ENCODE data around the gene RNASEL. TPM values are rescaled to one million over a fixed set of nuclear protein-coding genes. Genes with fewer than 3 reads are reported as not detected.

Gene RNASEL
- total and polyA plus RNA-seq, 9 of the 15 experiments (the other 6 are each of a cell fraction or from before 2014, with no cell fraction given), result 4.3 to 11.1 (median 7.2) TPM

GRCh38 chr1:182603646-182604174 is 14.7 kb upstream of the RNASEL start:
- no peak for ATAC-seq
- no TSS peak for BruUV-seq (replicated peaks)

More at GRCh38 chr1:182603646-182604174, 14.7 kb upstream of the RNASEL start:
- WGBS (ENCODE audit: insufficient coverage, low coverage, missing lambda C conversion rate), result 3% methylated on average over 12 of the region's 12 CpGs
- in situ Hi-C loops (cut with MboI) (no loop called here), intact Hi-C loops (cut with micrococcal nuclease) (no loop called here)
- FAIRE-seq, result no peak
- peaks cover 3 to 21% of the 10 kb centered on the region in 2 experiments; a peak in 4 of 5 replicates for H3K27me3 ChIP-seq (ENCODE audit: control insufficient read depth in 2 of 2, insufficient read depth in 2 of 2, low read length in 2 of 2)
- no peak overlapping the region for H3K27ac ChIP-seq (ENCODE audit: extremely low read depth, low read depth, low read length)
- ChIA-PET CTCF (ENCODE audit: low intra/inter-chr PET ratio) (no interaction called here), POLR2A (interaction anchor here (1.0 to 1.3 kb wide), 6 partner anchors 9 to 188 kb away, joined by 3 to 5 read pairs (median 4); partner anchors contain the start of gene RNASEL)
- H2AFZ ChIP-seq (ENCODE audit: low read depth, low read length), result peak overlapping the region; percentile 94
- H3K4me2 ChIP-seq (ENCODE audit: insufficient read depth, low read length), result peak overlapping the region; percentile 77
- no peak for DNase-seq (ENCODE audit: extremely low read depth in 1 of 4, low spot score in 3 of 4)
- no peaks in the 10 kb centered on the region for H3K79me2 ChIP-seq (ENCODE audit: control insufficient read depth, insufficient read depth, low read length)
- 0 out of 2 replicates have a peak overlapping the region, but pooled peaks have one; percentile 15 for H3K4me3 ChIP-seq
- 0 out of 2 replicates have a peak, but pooled peaks have one; percentile 9 for TF ChIP-seq TCF15 (CRISPR knock-in tag; IDR thresholded peaks at IDR 0.05)
- TF ChIP-seq ZNF174 (CRISPR knock-in tag; IDR thresholded peaks at IDR 0.05), result no peak
- TF ChIP-seq USF2 (CRISPR knock-in tag; IDR thresholded peaks at IDR 0.05), result 0 out of 2 replicates have a peak, but pooled peaks have one; percentile 1
- no peak for TF ChIP-seq ILF3 (IDR thresholded peaks at IDR 0.05; ENCODE audit: borderline replicate concordance)
- TF ChIP-seq TCF7L2 (IDR thresholded peaks at IDR 0.05; ENCODE audit: low read depth, low read length), result no peak
- peak; percentile 80; the same call in 1 of the 2 replicates for TF ChIP-seq RREB1 (CRISPR knock-in tag; IDR thresholded peaks at IDR 0.05)
- no peak for TF ChIP-seq ARHGAP35 (IDR thresholded peaks at IDR 0.05; ENCODE audit: partially characterized antibody)
- 0 out of 2 replicates have a peak, but pooled peaks have one; percentile 10 for TF ChIP-seq LCOR (CRISPR knock-in tag; IDR thresholded peaks at IDR 0.05)
- no peaks in the 10 kb centered on the region for H4K20me1 ChIP-seq (replicated peaks; ENCODE audit: control insufficient read depth, insufficient read depth, low read length)
- no peaks in the 10 kb centered on the region for H3K9me3 ChIP-seq (replicated peaks; ENCODE audit: control insufficient read depth, insufficient read depth, low read depth, low read length)
- peaks cover 12 to 13% of the 10 kb centered on the region in 2 experiments; a peak in 4 of 5 replicates for H3K4me1 ChIP-seq (replicated peaks in 1 of 2; ENCODE audit: control insufficient read depth in 2 of 2, insufficient read depth in 2 of 2, low read length in 2 of 2)
- H3K36me3 ChIP-seq (ENCODE audit: control insufficient read depth, insufficient read depth, low read length), result no peaks in the 10 kb centered on the region
- H3K9me1 ChIP-seq (ENCODE audit: control insufficient read depth, insufficient read depth, low read length), result no peaks in the 10 kb centered on the region
- peak overlapping the region in 1 of 2 experiments; percentile 18; a peak in 2 of 4 replicates for H3K9ac ChIP-seq (ENCODE audit: insufficient read depth in 1 of 2, low read depth in 2 of 2, low read length in 2 of 2)

Data from K562 (cell line).